ENCODE data around the gene LMNTD1. TPM values are rescaled to one million over a fixed set of nuclear protein-coding genes. Genes with fewer than 3 reads are reported as not detected.

The LMNTD1 gene
- polyA plus RNA-seq, 1 of the 3 experiments (the other 2 are of a cell fraction) = 0.20 TPM

DNA sequence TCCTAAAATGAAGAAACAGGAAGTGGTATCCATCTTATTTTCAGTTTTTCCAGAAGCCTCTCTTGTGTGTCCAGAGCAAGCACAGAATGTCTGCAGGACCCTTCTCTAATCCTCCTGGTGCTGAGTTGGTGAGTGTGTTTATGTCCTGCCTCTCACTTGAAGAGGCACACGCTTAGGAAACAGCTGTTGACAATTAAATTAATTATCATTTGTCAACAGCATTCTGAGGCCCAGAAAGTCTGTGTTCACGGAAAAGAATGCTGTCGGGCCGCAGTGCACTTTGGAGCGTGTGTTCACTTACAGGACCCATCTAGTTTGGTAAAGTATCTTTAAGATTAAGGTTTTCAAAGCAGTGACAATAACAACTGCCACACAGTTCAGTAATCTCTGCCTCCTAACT lies 70.5 kb downstream of the LMNTD1 start:
- ChIA-PET POLR2A (no interaction called here), CTCF (no interaction called here)
- H3K9me3 ChIP-seq = no peaks in the 10 kb centered on the region
- no peak overlapping the region for H3K9ac ChIP-seq
- no peaks in the 10 kb centered on the region for H3F3A ChIP-seq (replicated peaks; ENCODE audit: insufficient read depth)
- H4K20me1 ChIP-seq (ENCODE audit: insufficient read depth) = no peaks in the 10 kb centered on the region
- no peak overlapping the region for H3K4me3 ChIP-seq (ENCODE audit: low read depth in 2 of 2, low read length in 1 of 2)
- no peaks in the 10 kb centered on the region for H3K27me3 ChIP-seq (ENCODE audit: insufficient read depth)
- WGBS (ENCODE audit: low lambda C conversion rate) = 45% methylated on average over 5 of the region's 5 CpGs
- H3K36me3 ChIP-seq (replicated peaks in 1 of 2; ENCODE audit: control insufficient read depth in 1 of 2, insufficient read depth in 2 of 2, low read length in 1 of 2) = no peaks in the 10 kb centered on the region
- no peaks in the 10 kb centered on the region for H3K9me2 ChIP-seq
- peak; percentile 34 for DNase-seq
- no peak for TF ChIP-seq NFIC (IDR thresholded peaks at IDR 0.05; ENCODE audit: borderline replicate concordance)
- TF ChIP-seq POLR2AphosphoS5 (IDR thresholded peaks at IDR 0.05; ENCODE audit: low read depth, low read length) = no peak
- TF ChIP-seq FOSL2 (IDR thresholded peaks at IDR 0.05; ENCODE audit: borderline replicate concordance, low read depth) = no peak
- TF ChIP-seq SIN3A (IDR thresholded peaks at IDR 0.05; ENCODE audit: borderline replicate concordance, low read depth, low read length) = no peak
- TF ChIP-seq CHD2 (IDR thresholded peaks at IDR 0.05; ENCODE audit: low read length, partially characterized antibody) = no peak
- TF ChIP-seq SMC3 (IDR thresholded peaks at IDR 0.05; ENCODE audit: low read depth, low read length) = no peak
- TF ChIP-seq TAF1 (IDR thresholded peaks at IDR 0.05; ENCODE audit: borderline replicate concordance, low read depth, low read length) = no peak
- TF ChIP-seq PBX3 (IDR thresholded peaks at IDR 0.05) = no peak
- TF ChIP-seq JUND (IDR thresholded peaks at IDR 0.05) = no peak
- TF ChIP-seq, protein P1, sequence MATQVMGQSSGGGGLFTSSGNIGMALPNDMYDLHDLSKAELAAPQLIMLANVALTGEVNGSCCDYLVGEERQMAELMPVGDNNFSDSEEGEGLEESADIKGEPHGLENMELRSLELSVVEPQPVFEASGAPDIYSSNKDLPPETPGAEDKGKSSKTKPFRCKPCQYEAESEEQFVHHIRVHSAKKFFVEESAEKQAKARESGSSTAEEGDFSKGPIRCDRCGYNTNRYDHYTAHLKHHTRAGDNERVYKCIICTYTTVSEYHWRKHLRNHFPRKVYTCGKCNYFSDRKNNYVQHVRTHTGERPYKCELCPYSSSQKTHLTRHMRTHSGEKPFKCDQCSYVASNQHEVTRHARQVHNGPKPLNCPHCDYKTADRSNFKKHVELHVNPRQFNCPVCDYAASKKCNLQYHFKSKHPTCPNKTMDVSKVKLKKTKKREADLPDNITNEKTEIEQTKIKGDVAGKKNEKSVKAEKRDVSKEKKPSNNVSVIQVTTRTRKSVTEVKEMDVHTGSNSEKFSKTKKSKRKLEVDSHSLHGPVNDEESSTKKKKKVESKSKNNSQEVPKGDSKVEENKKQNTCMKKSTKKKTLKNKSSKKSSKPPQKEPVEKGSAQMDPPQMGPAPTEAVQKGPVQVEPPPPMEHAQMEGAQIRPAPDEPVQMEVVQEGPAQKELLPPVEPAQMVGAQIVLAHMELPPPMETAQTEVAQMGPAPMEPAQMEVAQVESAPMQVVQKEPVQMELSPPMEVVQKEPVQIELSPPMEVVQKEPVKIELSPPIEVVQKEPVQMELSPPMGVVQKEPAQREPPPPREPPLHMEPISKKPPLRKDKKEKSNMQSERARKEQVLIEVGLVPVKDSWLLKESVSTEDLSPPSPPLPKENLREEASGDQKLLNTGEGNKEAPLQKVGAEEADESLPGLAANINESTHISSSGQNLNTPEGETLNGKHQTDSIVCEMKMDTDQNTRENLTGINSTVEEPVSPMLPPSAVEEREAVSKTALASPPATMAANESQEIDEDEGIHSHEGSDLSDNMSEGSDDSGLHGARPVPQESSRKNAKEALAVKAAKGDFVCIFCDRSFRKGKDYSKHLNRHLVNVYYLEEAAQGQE (IDR thresholded peaks at IDR 0.05; ENCODE audit: low read depth, low read length) = no peak
- TF ChIP-seq RCOR1 (IDR thresholded peaks at IDR 0.05; ENCODE audit: low read length) = no peak
- TF ChIP-seq USF2 (IDR thresholded peaks at IDR 0.05; ENCODE audit: borderline replicate concordance, low read depth, low read length) = no peak
- no peak for TF ChIP-seq MXI1 (IDR thresholded peaks at IDR 0.05; ENCODE audit: low read depth, low read length)
- no peak for TF ChIP-seq YY1 (IDR thresholded peaks at IDR 0.05; ENCODE audit: low read depth)
- no peak for TF ChIP-seq IRF3 (IDR thresholded peaks at IDR 0.05; ENCODE audit: low read depth, low read length)
- TF ChIP-seq, protein P2, sequence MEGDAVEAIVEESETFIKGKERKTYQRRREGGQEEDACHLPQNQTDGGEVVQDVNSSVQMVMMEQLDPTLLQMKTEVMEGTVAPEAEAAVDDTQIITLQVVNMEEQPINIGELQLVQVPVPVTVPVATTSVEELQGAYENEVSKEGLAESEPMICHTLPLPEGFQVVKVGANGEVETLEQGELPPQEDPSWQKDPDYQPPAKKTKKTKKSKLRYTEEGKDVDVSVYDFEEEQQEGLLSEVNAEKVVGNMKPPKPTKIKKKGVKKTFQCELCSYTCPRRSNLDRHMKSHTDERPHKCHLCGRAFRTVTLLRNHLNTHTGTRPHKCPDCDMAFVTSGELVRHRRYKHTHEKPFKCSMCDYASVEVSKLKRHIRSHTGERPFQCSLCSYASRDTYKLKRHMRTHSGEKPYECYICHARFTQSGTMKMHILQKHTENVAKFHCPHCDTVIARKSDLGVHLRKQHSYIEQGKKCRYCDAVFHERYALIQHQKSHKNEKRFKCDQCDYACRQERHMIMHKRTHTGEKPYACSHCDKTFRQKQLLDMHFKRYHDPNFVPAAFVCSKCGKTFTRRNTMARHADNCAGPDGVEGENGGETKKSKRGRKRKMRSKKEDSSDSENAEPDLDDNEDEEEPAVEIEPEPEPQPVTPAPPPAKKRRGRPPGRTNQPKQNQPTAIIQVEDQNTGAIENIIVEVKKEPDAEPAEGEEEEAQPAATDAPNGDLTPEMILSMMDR (IDR thresholded peaks at IDR 0.05) = no peak
- TF ChIP-seq EZH2phosphoT487 (IDR thresholded peaks at IDR 0.05; ENCODE audit: borderline replicate concordance, low read depth) = no peak
- TF ChIP-seq MEF2A (IDR thresholded peaks at IDR 0.05; ENCODE audit: borderline replicate concordance, low read depth) = no peak
- no peak for TF ChIP-seq FOXJ3 (CRISPR knock-in tag; IDR thresholded peaks at IDR 0.05)
- H3K79me2 ChIP-seq (ENCODE audit: insufficient read depth) = no peaks in the 10 kb centered on the region
- H2AFZ ChIP-seq (ENCODE audit: low read depth) = peak overlapping the region; percentile 77; the same call in 1 of the 2 replicates
- H3K4me1 ChIP-seq (ENCODE audit: control insufficient read depth in 1 of 2, insufficient read depth in 2 of 2, low read depth in 1 of 2, low read length in 1 of 2) = peaks cover 0 to 4% of the 10 kb centered on the region in 2 experiments; a peak in 2 of 4 replicates
- no peak overlapping the region for H3K4me2 ChIP-seq
- H3K27ac ChIP-seq (ENCODE audit: low read depth in 2 of 2, low read length in 1 of 2) = no peak overlapping the region; a peak in 1 of 4 replicates
